GM13977 (cell line): ENCODE results near the gene NOP9.

Experiments used
- DNase-seq: peaks from one replicate; pipeline ENCODE4 v3.0.0; 2012; ENCODE audit warnings: low spot score
- in situ Hi-C: fragments of 300-500 bp; cut with MboI; formaldehyde crosslinking; loops from one replicate; pipeline ENCODE4 v1.12.0; 2022; ENCODE audit warnings: low sequenced_read_pairs, low pct_unique_long_range_greater_than_20kb, mixed read lengths, inconsistent platforms; ENCODE audit not compliant: unreplicated experiment
- TF ChIP-seq, protein P1 (sequence below): IDR thresholded peaks from 2 replicates; pipeline ENCODE4 v1.5.1; 2012; ENCODE audit warnings: mild to moderate bottlenecking, control low read depth; ENCODE audit not compliant: insufficient read depth; ENCODE audit errors: extremely low read depth, missing control alignments

NOP9 gene

DNA sequence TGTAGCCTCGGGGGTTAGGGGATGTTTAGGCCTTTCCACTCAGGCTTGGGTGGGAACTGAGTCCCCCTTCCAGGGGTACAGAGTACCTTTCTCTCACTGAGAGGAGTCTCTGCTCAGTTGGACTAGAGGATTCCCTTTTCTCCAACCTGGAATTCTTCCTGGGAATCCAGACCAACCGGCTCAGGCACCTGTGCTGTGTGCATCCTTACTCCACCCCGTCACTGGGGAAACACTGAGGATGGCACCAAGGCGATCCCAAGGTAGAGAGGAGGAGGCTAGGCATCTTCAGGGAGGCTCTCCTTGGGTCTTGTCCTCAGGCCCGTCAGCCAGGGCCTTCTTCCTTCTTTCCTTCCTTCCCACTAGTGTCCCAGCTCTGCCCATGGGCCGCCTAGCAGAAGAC is 35.8 kb upstream of the NOP9 start:
- TF ChIP-seq, protein P1, sequence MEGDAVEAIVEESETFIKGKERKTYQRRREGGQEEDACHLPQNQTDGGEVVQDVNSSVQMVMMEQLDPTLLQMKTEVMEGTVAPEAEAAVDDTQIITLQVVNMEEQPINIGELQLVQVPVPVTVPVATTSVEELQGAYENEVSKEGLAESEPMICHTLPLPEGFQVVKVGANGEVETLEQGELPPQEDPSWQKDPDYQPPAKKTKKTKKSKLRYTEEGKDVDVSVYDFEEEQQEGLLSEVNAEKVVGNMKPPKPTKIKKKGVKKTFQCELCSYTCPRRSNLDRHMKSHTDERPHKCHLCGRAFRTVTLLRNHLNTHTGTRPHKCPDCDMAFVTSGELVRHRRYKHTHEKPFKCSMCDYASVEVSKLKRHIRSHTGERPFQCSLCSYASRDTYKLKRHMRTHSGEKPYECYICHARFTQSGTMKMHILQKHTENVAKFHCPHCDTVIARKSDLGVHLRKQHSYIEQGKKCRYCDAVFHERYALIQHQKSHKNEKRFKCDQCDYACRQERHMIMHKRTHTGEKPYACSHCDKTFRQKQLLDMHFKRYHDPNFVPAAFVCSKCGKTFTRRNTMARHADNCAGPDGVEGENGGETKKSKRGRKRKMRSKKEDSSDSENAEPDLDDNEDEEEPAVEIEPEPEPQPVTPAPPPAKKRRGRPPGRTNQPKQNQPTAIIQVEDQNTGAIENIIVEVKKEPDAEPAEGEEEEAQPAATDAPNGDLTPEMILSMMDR, result no peak
- in situ Hi-C loops, result no loop called here
- no peak for DNase-seq

- TF ChIP-seq, protein P1, result no peak
- in situ Hi-C loops, result no loop called here
- no peak for DNase-seq
These were observed 35.4 kb upstream of the NOP9 start for GRCh38 chr14:24264298-24264697.

DNA sequence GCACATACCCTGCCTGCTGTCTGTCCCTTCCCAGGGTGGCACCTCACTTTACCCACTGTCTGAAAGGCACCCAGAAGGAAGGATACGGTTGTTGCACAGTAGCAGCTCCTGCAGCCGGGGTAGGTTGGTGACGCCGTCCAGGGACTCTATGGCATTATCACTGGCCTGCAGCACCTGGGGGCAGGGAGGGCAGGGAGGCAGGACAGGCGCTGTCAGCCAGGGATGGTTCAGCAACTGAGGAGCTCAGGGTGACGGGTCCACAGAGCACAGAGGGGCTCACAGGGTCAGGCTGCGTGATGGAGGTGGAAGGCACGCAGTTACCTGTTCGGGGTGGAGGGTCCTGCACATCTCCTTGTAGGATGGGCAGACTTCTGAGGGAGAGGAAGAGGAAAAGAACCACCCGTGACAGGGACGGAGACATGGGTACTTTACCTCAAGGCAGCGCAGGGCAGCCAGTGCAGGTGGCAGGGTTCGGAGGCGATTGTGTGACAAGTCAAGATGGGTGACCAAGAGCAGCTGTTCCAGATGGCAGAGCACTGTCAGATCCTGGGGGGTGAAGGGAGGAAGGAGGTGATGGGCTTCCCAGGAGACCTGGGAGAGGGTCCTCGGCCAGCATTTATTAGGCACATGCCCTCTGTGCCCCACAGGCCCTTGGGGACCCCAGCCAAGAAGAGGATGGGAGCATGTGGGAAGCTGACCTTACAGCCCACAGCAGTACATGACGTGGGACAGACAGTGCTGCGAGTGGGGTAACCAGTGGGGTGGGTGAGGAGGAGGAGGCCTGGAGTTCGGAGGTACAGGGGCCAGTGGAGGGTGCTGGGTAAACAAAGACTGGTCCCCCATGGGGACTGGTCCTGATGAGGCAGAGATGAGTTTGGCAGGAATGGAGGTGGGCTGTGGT is 33.1 kb upstream of the NOP9 start:
- in situ Hi-C loops, result no loop called here
- TF ChIP-seq, protein P1, result no peak

GRCh38 chr14:24267516-24267915 is 32.1 kb upstream of the NOP9 start:
- DNase-seq, result no peak
- in situ Hi-C loops, result no loop called here
- TF ChIP-seq, protein P1, result no peak

More for the DNA sequence above, 33.1 kb upstream of the NOP9 start:
- DNase-seq, result no peak

GRCh38 chr14:24268225-24268624 is 31.4 kb upstream of the NOP9 start:
- in situ Hi-C loops, result no loop called here
- TF ChIP-seq, protein P1, result no peak
- DNase-seq, result no peak

- in situ Hi-C loops, result no loop called here
- TF ChIP-seq, protein P1, result no peak
- DNase-seq, result no peak
These were observed 30.3 kb upstream of the NOP9 start for GRCh38 chr14:24269368-24269767.
